Erythroblast (primary cell): ENCODE results near the gene PSMA1.

Experiments
- GATA1 ChIP-seq: IDR thresholded peaks from 2 replicates; pipeline ENCODE4 v1.6.1; 2011; ENCODE audit warnings: low read depth, mild to moderate bottlenecking, control low read depth, low read length, moderate library complexity
- POLR2A ChIP-seq: IDR thresholded peaks from 2 replicates; pipeline ENCODE4 v1.6.1; 2011; ENCODE audit warnings: mild to moderate bottlenecking, low read length

- TF ChIP-seq POLR2A (no peak), GATA1 (no peak)
These were observed 21.0 kb downstream of the PSMA1 start for GRCh38 chr11:14499178-14499559.
